ENCODE measurements around the gene TSPAN2. TPM values are rescaled to one million over a fixed set of nuclear protein-coding genes. Genes with fewer than 3 reads are reported as not detected.

TSPAN2 gene
- total RNA-seq, 1 donor from 2014 or later: 5.3 TPM

DNA sequence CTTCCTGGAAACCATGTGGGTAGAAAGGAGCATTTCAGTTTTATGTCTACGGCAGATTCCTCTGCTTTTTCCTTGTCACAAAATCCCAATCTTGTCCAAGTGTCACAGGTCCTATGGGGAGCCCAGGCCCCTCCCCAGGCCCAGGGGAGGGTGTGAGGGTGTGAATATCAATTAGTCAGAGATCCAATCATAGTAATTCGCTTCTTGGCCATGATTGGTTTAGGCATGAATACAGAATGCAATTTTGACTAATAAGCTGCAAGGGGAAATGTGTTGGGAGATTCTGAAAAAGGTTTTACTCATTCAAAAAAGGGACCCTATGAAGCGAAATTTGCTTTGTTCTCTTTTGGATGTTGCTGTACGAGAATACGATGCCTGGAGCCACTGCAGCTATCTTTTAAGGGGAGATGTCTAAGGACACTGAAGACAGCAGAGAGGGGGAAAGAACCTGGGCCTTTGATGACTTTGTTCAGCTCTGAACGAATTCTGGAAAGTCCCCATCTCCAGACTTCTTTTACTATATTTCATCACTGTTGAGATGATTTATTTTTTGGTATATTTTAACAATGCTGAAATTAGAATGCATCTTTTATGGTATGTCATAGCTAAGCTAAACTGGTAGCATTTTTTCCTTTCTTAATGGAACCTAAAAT is 18.2 kb downstream of the TSPAN2 start:
- TF ChIP-seq CTCF (IDR thresholded peaks at IDR 0.05; ENCODE audit: borderline replicate concordance): no peak
- no peak overlapping the region for H3K27ac ChIP-seq (replicated peaks)
- DNase-seq: no peak
- H3K27me3 ChIP-seq (ENCODE audit: low read depth): no peaks in the 10 kb centered on the region
- no peaks in the 10 kb centered on the region for H3K36me3 ChIP-seq
- no peak overlapping the region for H3K4me3 ChIP-seq
- peaks cover 39% of the 10 kb centered on the region for H3K4me1 ChIP-seq
- intact Hi-C loops (cut with micrococcal nuclease): no loop called here
- no peaks in the 10 kb centered on the region for H3K9me3 ChIP-seq (replicated peaks)

- DNase-seq: no peak
Observed at GRCh38 chr1:115069659-115070308, 19.5 kb downstream of the TSPAN2 start.

GRCh38 chr1:115068826-115069585 is 20.3 kb downstream of the TSPAN2 start:
- H3K27me3 ChIP-seq (ENCODE audit: low read depth): no peaks in the 10 kb centered on the region
- intact Hi-C loops (cut with micrococcal nuclease): no loop called here
- no peaks in the 10 kb centered on the region for H3K9me3 ChIP-seq (replicated peaks)
- H3K36me3 ChIP-seq: no peaks in the 10 kb centered on the region
- no peak overlapping the region for H3K4me3 ChIP-seq
- no peak for TF ChIP-seq CTCF (IDR thresholded peaks at IDR 0.05; ENCODE audit: borderline replicate concordance)
- no peak for DNase-seq
- H3K4me1 ChIP-seq: peaks cover 36% of the 10 kb centered on the region
- H3K27ac ChIP-seq (replicated peaks): no peak overlapping the region

More at GRCh38 chr1:115069659-115070308, 19.5 kb downstream of the TSPAN2 start:
- Histone ChIP-seq H3K4me1 (peaks cover 39% of the 10 kb centered on the region), H3K27ac (replicated peaks) (no peak overlapping the region), H3K9me3 (replicated peaks) (no peaks in the 10 kb centered on the region), H3K36me3 (no peaks in the 10 kb centered on the region), H3K27me3 (ENCODE audit: low read depth) (no peaks in the 10 kb centered on the region), H3K4me3 (no peak overlapping the region)
- intact Hi-C loops (cut with micrococcal nuclease): no loop called here
- no peak for TF ChIP-seq CTCF (IDR thresholded peaks at IDR 0.05; ENCODE audit: borderline replicate concordance)

DNA sequence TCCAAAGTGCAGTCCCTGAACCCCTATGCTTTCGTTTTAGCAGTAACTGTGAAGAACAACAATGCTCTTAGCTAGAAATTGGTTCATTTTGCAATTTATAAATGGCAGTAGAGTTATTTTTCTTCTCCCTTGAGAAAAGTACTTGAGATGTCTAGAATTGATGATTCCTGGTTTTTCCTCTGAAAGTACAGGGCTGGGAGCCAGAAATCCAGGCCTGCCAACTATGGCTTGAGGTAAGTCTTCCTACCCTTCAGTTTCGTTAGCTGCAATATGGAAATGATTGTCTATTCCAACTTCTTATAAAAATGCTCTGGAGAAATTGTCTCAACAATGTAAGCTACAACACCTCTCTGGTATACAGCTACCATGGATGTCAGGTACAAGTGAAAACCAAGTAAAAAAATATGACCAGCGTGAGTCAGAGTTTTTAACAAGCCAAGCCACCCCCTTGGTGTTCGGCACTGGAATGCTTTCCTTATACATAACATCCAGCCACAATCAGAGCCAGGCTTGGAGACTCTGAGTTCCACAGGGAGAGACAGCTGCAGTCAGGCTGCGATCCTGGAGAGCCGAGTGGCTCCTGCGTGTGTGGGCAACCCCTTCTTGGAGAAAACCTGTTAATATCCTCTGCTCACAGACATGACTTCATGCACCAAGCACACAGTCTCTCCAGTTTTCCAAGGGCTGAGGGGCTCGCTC is 22.0 kb downstream of the TSPAN2 start:
- peaks cover 22% of the 10 kb centered on the region for H3K4me1 ChIP-seq

More for the DNA sequence above, 22.0 kb downstream of the TSPAN2 start:
- Histone ChIP-seq H3K36me3 (no peaks in the 10 kb centered on the region), H3K4me3 (no peak overlapping the region), H3K27ac (replicated peaks) (no peak overlapping the region), H3K9me3 (replicated peaks) (no peaks in the 10 kb centered on the region), H3K27me3 (ENCODE audit: low read depth) (no peaks in the 10 kb centered on the region)
- no peak for DNase-seq
- TF ChIP-seq CTCF (IDR thresholded peaks at IDR 0.05; ENCODE audit: borderline replicate concordance): no peak
- intact Hi-C loops (cut with micrococcal nuclease): no loop called here

All from left ventricle myocardium inferior (tissue), 1 donor.